IgD-negative memory B cell (primary cell): ENCODE results near the gene C2orf74. TPM values are rescaled to one million over a fixed set of nuclear protein-coding genes. Genes with fewer than 3 reads are reported as not detected.

Source experiments
- polyA plus RNA-seq: library from polyadenylated mRNA; unstranded; fragments of 300-500 nt; fragmentation: Illumina TruSeq; gene quantifications from one replicate; pipeline ENCODE4 v1.2.3, GENCODE V29; 2021

The C2orf74 gene
- polyA plus RNA-seq, 1 donor from 2014 or later = 40.9 TPM

Other genes with a start within 250 kb of the C2orf74 start
- gene PEX13, start 144.5 kb upstream of the C2orf74 start, polyA plus RNA-seq = 10.0 TPM
- gene PUS10, start 143.9 kb upstream of the C2orf74 start, polyA plus RNA-seq = 6.8 TPM
- 1.7 TPM for gene SANBR, start 96.3 kb upstream of the C2orf74 start, polyA plus RNA-seq